Endothelial cell (in vitro differentiated cells): ENCODE data around the gene MAT2A. TPM values are rescaled to one million over a fixed set of nuclear protein-coding genes. Genes with fewer than 3 reads are reported as not detected.

Experiments
- DNase-seq: peaks from one replicate; pipeline ENCODE4 v3.0.0; 2021; ENCODE audit warnings: low spot score
- H3K27ac Mint-ChIP-seq: one replicate; pipeline ENCODE4 v1.8.0; 2021; ENCODE audit warnings: mixed read lengths, inconsistent platforms; ENCODE audit not compliant: unreplicated experiment
- H3K27me3 Mint-ChIP-seq: one replicate; pipeline ENCODE4 v1.8.0; 2021; ENCODE audit warnings: mild to moderate bottlenecking, moderate library complexity, mixed read lengths, inconsistent platforms; ENCODE audit not compliant: unreplicated experiment
- H3K36me3 Mint-ChIP-seq: one replicate; pipeline ENCODE4 v1.8.0; 2021; ENCODE audit warnings: mild to moderate bottlenecking, low read depth, mixed read lengths, inconsistent platforms; ENCODE audit not compliant: unreplicated experiment
- H3K4me1 Mint-ChIP-seq: one replicate; pipeline ENCODE4 v1.8.0; 2021; ENCODE audit warnings: mild to moderate bottlenecking, mixed read lengths, inconsistent platforms; ENCODE audit not compliant: unreplicated experiment
- H3K4me3 Mint-ChIP-seq: one replicate; pipeline ENCODE4 v1.8.0; 2021; ENCODE audit warnings: mild to moderate bottlenecking, mixed read lengths, inconsistent platforms; ENCODE audit not compliant: unreplicated experiment
- H3K9me3 Mint-ChIP-seq: one replicate; pipeline ENCODE4 v1.8.0; 2021; ENCODE audit warnings: mixed read lengths, inconsistent platforms; ENCODE audit not compliant: unreplicated experiment
- total RNA-seq: library from RNA; stranded (reverse); fragmentation: NEBNext Ultra II Directional; extraction: Animal tissue kit (Norgen Biotek cat#: 25700); gene quantifications from one replicate; pipeline ENCODE4 v1.2.1, GENCODE V29; 2021; ENCODE audit not compliant: unreplicated experiment
- TF ChIP-seq, protein P1 (sequence below): fragments of 200-600 bp; sonication (generic); IDR thresholded peaks from one replicate; pipeline ENCODE4 v1.5.0; 2021; ENCODE audit warnings: antibody characterized with exemption; ENCODE audit not compliant: unreplicated experiment

MAT2A gene
- total RNA-seq, 1 donor from 2014 or later, result 151 TPM

DNA sequence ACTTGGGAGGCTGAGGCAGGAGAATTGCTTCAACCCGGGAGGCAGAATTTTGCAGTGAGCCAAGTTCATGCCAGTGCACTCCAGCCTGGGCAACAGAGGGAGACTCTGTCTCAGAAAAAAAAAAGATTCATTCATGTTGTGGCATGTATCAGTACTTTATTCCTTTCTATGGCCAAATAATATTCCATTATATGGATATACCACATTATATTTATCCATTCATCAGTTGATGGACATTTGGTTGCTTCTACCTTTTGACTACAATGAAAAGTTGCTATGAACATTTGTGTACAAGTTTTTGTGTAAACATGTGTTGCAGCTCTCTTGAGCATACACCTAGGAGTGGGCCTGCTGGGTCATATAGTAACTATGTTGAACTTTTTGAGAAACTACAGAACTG, 9.2 kb upstream of the MAT2A start:
- no peaks in the 10 kb centered on the region for H3K9me3 Mint-ChIP-seq
- H3K4me3 Mint-ChIP-seq, result no peak overlapping the region
- peaks cover 7% of the 10 kb centered on the region for H3K27me3 Mint-ChIP-seq
- TF ChIP-seq, protein P1, sequence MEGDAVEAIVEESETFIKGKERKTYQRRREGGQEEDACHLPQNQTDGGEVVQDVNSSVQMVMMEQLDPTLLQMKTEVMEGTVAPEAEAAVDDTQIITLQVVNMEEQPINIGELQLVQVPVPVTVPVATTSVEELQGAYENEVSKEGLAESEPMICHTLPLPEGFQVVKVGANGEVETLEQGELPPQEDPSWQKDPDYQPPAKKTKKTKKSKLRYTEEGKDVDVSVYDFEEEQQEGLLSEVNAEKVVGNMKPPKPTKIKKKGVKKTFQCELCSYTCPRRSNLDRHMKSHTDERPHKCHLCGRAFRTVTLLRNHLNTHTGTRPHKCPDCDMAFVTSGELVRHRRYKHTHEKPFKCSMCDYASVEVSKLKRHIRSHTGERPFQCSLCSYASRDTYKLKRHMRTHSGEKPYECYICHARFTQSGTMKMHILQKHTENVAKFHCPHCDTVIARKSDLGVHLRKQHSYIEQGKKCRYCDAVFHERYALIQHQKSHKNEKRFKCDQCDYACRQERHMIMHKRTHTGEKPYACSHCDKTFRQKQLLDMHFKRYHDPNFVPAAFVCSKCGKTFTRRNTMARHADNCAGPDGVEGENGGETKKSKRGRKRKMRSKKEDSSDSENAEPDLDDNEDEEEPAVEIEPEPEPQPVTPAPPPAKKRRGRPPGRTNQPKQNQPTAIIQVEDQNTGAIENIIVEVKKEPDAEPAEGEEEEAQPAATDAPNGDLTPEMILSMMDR, result no peak
- no peak overlapping the region for H3K27ac Mint-ChIP-seq
- no peaks in the 10 kb centered on the region for H3K36me3 Mint-ChIP-seq
- peaks cover 5% of the 10 kb centered on the region for H3K4me1 Mint-ChIP-seq
- DNase-seq, result no peak

DNA sequence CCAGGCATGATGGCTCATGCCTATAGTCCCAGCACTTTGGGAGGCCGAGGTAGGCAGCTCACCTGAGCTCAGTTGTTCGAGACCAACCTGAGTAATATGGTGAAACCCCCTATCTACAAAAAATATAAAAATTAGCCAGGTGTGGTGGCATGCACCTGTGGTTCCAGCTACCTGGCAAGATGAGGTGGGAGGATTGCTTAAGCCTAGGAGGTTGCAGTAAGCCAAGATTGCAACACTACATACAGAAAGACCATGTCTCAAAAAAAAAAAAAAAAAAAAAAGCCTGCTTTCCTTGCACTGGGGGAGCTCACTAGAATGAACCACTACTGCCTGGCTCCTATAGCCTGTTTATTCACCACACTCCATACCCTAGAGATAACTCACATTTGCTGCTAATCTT, 7.4 kb upstream of the MAT2A start:
- no peak overlapping the region for H3K4me3 Mint-ChIP-seq
- TF ChIP-seq, protein P1, result no peak
- no peak for DNase-seq
- H3K27ac Mint-ChIP-seq, result no peak overlapping the region
- H3K9me3 Mint-ChIP-seq, result no peaks in the 10 kb centered on the region
- no peaks in the 10 kb centered on the region for H3K36me3 Mint-ChIP-seq
- H3K4me1 Mint-ChIP-seq, result peaks cover 8% of the 10 kb centered on the region
- peaks cover 7% of the 10 kb centered on the region for H3K27me3 Mint-ChIP-seq

DNA sequence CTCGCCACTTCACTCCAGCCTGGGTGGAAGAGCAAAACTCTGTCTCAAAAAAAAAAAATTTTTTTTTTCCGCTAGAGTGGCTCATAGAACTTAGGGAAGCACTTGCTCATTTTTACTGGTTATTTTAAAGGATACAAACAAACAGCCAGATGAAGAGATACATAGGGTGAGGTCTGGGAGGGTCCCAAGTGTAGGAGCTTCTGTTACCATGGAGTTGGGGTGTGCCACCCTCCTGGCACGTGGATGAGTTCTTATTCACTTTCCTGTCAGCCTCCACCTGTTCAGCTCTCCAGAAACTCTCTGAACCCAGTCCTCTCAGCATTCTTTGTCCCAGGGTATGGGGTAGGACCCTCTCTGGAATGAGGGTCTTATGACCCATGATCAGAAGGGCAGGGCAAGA, 4.9 kb upstream of the MAT2A start:
- H3K27me3 Mint-ChIP-seq, result peaks cover 12% of the 10 kb centered on the region
- H3K9me3 Mint-ChIP-seq, result no peaks in the 10 kb centered on the region
- TF ChIP-seq, protein P1, result no peak
- H3K27ac Mint-ChIP-seq, result no peak overlapping the region
- DNase-seq, result no peak
- no peaks in the 10 kb centered on the region for H3K36me3 Mint-ChIP-seq
- H3K4me1 Mint-ChIP-seq, result peaks cover 15% of the 10 kb centered on the region
- H3K4me3 Mint-ChIP-seq, result no peak overlapping the region

DNA sequence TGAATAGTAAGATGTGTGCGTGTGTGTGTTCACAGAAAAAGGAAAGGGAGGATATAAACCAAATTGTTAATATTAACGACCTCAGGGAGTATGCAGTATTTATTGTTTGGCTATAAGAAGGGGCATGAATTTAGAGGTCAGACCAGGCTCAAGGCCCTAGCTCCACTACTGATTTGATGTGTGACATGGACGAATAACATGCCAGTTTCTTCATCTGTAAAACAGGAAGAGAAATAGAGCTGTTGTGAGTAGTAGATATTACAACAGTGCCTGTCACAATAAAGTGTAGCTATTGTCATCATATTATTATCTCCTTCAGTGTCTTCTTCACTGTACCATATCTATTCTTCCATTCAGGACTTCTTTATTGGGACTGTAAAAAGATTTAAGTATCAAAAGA, 4.1 kb upstream of the MAT2A start:
- DNase-seq, result no peak
- peaks cover 13% of the 10 kb centered on the region for H3K27me3 Mint-ChIP-seq
- H3K4me3 Mint-ChIP-seq, result no peak overlapping the region
- TF ChIP-seq, protein P1, result no peak
- peaks cover 17% of the 10 kb centered on the region for H3K4me1 Mint-ChIP-seq
- no peaks in the 10 kb centered on the region for H3K9me3 Mint-ChIP-seq
- no peaks in the 10 kb centered on the region for H3K36me3 Mint-ChIP-seq
- H3K27ac Mint-ChIP-seq, result no peak overlapping the region

DNA sequence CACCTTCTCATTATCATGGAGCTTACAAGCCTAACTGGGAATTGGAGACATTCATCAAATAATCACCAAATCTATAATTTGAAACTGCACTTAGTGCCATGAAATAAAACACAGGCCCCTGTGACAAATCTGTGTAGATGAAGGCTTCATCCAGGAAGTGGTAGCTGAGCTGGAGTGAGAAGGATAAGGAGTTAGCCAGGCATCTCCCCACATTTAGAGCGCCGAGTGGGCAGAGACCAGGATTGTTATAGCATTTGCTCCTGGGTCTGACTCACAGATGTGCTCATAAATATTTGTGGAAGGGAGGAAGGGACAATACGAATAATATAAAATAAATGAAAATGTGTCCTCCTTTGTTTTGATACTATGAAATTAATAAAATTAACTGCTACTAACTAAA, 2.5 kb upstream of the MAT2A start:
- Mint-ChIP-seq H3K27me3 (peaks cover 16% of the 10 kb centered on the region), H3K4me1 (peaks cover 33% of the 10 kb centered on the region), H3K36me3 (peaks cover 14% of the 10 kb centered on the region), H3K9me3 (no peaks in the 10 kb centered on the region), H3K4me3 (no peak overlapping the region), H3K27ac (no peak overlapping the region)
- no peak for DNase-seq
- TF ChIP-seq, protein P1, result no peak
